HEK293T (cell line): ENCODE measurements around the gene RFC4.
"Not testable (repeated sequence)": the region's sequence is repeated elsewhere in the genome, so short reads cannot be mapped to it uniquely, and the experiment has no call there.

Source experiments
- CTCF ChIA-PET: fragments of 350-600 bp; formaldehyde crosslinking; extraction: SDS; loops from one replicate; lab custom pipeline; 2021; ENCODE audit warnings: antibody characterized with exemption, inconsistent platforms; lab: Yijun Ruan, JAX
- POLR2A ChIA-PET: fragments of 350-600 bp; formaldehyde crosslinking; extraction: SDS; loops from one replicate; lab custom pipeline; 2020; ENCODE audit warnings: antibody characterized with exemption, inconsistent platforms; lab: Yijun Ruan, JAX
- DNase-seq: peaks from one replicate; pipeline ENCODE4 v3.0.0; 2012; ENCODE audit warnings: mixed read lengths; ENCODE audit errors: extremely low spot score
- ARNT ChIP-seq: fragments of 450-650 bp; IDR thresholded peaks from 2 replicates; pipeline ENCODE4 v1.6.1; 2017; ENCODE audit warnings: mild to moderate bottlenecking
- BHLHE40 ChIP-seq: fragments of 450-650 bp; IDR thresholded peaks from 2 replicates; pipeline ENCODE4 v1.6.1; 2016; ENCODE audit warnings: mild to moderate bottlenecking, moderate library complexity, borderline replicate concordance
- CTBP1 ChIP-seq: fragments of 450-650 bp; IDR thresholded peaks from 2 replicates; pipeline ENCODE4 v1.6.1; 2016; ENCODE audit warnings: borderline replicate concordance
- ELF4 ChIP-seq: fragments of 450-650 bp; IDR thresholded peaks from 2 replicates; pipeline ENCODE4 v1.6.1; 2017; ENCODE audit warnings: antibody characterized with exemption
- FOXA1 ChIP-seq: fragments of 450-650 bp; IDR thresholded peaks from 2 replicates; pipeline ENCODE4 v1.6.1; 2016; ENCODE audit warnings: mild to moderate bottlenecking
- FOXK2 ChIP-seq: fragments of 450-650 bp; IDR thresholded peaks from 2 replicates; pipeline ENCODE4 v1.6.1; 2016; ENCODE audit warnings: mild to moderate bottlenecking
- FOXM1 ChIP-seq: fragments of 450-650 bp; IDR thresholded peaks from 2 replicates; pipeline ENCODE4 v1.6.1; 2017; ENCODE audit warnings: mild to moderate bottlenecking, borderline replicate concordance
- HDGF ChIP-seq: fragments of 450-650 bp; IDR thresholded peaks from 2 replicates; pipeline ENCODE4 v1.6.1; 2017; ENCODE audit warnings: antibody characterized with exemption, borderline replicate concordance
- L3MBTL2 ChIP-seq: fragments of 450-650 bp; conservative IDR thresholded peaks from 2 replicates; pipeline ENCODE4 v1.6.1; 2016; ENCODE audit warnings: mild to moderate bottlenecking
- LEF1 ChIP-seq: fragments of 450-650 bp; IDR thresholded peaks from 2 replicates; pipeline ENCODE4 v1.6.1; 2017; ENCODE audit warnings: mild to moderate bottlenecking, borderline replicate concordance
- NFRKB ChIP-seq: fragments of 450-650 bp; IDR thresholded peaks from 2 replicates; pipeline ENCODE4 v1.6.1; 2016; ENCODE audit warnings: mild to moderate bottlenecking, moderate library complexity
- SP1 ChIP-seq: fragments of 450-650 bp; IDR thresholded peaks from 2 replicates; pipeline ENCODE4 v1.6.1; 2017
- SUZ12 ChIP-seq: fragments of 450-650 bp; IDR thresholded peaks from 2 replicates; pipeline ENCODE4 v1.6.1; 2016; ENCODE audit warnings: mild to moderate bottlenecking
- TARDBP ChIP-seq: fragments of 450-650 bp; IDR thresholded peaks from 2 replicates; pipeline ENCODE4 v1.6.1; 2016
- ZNF384 ChIP-seq: fragments of 450-650 bp; IDR thresholded peaks from 2 replicates; pipeline ENCODE4 v1.6.1; 2016
- TF ChIP-seq, protein P1 (sequence below): fragments of 450-650 bp; IDR thresholded peaks from 2 replicates; pipeline ENCODE4 v1.6.1; 2016

RFC4 gene, protein sequence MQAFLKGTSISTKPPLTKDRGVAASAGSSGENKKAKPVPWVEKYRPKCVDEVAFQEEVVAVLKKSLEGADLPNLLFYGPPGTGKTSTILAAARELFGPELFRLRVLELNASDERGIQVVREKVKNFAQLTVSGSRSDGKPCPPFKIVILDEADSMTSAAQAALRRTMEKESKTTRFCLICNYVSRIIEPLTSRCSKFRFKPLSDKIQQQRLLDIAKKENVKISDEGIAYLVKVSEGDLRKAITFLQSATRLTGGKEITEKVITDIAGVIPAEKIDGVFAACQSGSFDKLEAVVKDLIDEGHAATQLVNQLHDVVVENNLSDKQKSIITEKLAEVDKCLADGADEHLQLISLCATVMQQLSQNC

DNA sequence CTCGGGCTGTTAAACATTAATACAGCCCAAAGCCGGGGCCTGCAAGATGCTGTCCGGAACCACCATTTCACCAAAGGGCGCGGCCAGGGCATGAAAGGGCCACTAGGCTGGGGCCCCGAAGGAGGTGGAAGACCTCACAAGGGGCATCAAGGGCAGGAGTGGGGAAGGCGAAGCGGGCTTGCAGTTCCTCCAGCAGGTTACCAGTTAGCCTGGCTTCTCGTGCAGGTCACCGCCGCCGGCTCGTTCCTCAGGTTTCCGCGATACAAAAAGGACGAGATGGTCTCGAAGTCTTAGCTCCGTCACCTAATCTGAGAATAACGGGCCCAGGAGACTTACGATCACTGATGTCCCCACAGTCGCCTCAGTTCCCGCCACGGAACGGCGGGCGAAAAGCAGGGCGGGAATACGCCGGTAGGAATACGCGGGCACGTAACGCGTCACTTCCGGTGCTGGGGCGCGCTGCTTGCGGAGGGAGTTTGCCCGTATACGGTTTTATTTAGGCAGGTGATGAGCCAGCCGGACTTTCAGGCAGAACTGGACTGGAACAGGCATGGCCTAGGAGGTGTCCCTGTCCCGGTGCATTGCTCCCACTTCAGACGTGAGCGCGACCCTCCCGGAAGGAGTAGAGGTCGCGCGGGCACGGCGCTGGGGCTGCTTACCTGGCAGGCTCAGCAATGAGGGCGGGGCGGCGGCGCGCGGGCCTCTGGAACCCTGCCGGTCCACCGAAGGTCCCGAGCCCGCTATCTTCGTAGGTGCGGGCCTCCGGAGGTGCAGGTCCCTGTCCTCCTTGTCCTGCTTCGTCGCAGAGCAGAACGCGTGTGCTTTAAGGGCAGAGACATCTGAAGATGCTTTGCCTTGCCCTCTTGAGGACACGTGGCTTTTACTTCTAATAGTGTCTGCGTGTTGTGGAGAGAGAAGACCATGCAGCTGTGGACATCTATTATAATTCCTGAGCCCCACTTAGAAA, at the start of gene RFC4:
RFC4 (minus strand) TSS at position 394 of the 967 bp plus-strand sequence. CDS start 1,769 bp downstream, outside the sequence.
- ChIA-PET CTCF (interaction anchor here (0.5 to 0.9 kb wide), 2 partner anchors 15 to 132 kb away, joined by 3 read pairs; no protein-coding TSS in a partner anchor), POLR2A (interaction anchor here (0.8 to 3.3 kb wide), 7 partner anchors 13 to 154 kb away, joined by 3 to 24 read pairs (median 4); partner anchors contain the start of gene EIF4A2)
- peak; percentile 74 for DNase-seq
- TF ChIP-seq, protein P1, sequence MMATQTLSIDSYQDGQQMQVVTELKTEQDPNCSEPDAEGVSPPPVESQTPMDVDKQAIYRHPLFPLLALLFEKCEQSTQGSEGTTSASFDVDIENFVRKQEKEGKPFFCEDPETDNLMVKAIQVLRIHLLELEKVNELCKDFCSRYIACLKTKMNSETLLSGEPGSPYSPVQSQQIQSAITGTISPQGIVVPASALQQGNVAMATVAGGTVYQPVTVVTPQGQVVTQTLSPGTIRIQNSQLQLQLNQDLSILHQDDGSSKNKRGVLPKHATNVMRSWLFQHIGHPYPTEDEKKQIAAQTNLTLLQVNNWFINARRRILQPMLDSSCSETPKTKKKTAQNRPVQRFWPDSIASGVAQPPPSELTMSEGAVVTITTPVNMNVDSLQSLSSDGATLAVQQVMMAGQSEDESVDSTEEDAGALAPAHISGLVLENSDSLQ: no peak
- peak; percentile 76 for TF ChIP-seq L3MBTL2

DNA sequence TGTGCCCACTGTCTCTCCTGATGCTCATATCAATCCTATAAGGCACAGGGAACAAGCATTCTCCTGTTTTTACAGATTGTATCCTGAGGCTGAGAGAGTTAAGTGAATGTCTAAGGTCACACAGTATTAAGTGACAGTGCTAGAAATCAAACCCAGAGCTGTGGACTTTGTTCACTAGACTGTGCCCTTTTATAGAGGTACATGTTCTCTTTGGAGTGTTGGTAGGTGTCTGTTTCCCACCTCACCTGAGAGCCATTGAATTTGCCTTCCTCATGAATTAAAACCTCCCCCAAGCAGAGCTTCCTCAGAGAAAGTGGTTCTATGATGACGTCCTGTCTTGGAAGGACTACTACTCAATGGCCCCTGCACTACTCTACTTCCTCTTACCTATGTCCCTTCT, 48.7 kb upstream of the RFC4 start:
- POLR2A ChIA-PET: no interaction called here
- CTCF ChIA-PET: no interaction called here
- TF ChIP-seq, protein P1: no peak
- TF ChIP-seq L3MBTL2: no peak
- no peak for TF ChIP-seq FOXA1
- no peak for TF ChIP-seq ARNT
- no peak for TF ChIP-seq TARDBP
- no peak for DNase-seq

DNA sequence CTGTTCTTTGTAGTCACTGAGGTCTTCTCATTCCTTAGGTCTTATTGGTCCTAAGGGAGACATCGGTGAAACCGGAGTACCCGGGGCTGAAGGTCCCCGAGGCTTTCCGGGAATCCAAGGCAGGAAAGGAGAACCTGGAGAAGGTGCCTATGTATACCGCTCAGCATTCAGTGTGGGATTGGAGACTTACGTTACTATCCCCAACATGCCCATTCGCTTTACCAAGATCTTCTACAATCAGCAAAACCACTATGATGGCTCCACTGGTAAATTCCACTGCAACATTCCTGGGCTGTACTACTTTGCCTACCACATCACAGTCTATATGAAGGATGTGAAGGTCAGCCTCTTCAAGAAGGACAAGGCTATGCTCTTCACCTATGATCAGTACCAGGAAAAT, 47.9 kb upstream of the RFC4 start:
- TF ChIP-seq ZNF384: no peak
- no peak for TF ChIP-seq NFRKB
- no peak for TF ChIP-seq TARDBP
- no peak for TF ChIP-seq LEF1
- CTCF ChIA-PET: no interaction called here
- POLR2A ChIA-PET: no interaction called here

DNA sequence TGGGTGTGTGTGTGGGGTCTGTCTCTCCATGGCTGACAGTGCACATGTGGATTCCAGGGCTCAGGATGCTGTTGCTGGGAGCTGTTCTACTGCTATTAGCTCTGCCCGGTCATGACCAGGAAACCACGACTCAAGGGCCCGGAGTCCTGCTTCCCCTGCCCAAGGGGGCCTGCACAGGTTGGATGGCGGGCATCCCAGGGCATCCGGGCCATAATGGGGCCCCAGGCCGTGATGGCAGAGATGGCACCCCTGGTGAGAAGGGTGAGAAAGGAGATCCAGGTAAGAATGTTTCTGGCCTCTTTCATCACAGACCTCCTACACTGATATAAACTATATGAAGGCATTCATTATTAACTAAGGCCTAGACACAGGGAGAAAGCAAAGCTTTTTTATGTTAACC, 46.7 kb upstream of the RFC4 start:
- DNase-seq: no peak
- ChIA-PET POLR2A (no interaction called here), CTCF (no interaction called here)
- TF ChIP-seq HDGF (no peak), ZNF384 (no peak)

More for the DNA sequence above, 47.9 kb upstream of the RFC4 start:
- DNase-seq: no peak

DNA sequence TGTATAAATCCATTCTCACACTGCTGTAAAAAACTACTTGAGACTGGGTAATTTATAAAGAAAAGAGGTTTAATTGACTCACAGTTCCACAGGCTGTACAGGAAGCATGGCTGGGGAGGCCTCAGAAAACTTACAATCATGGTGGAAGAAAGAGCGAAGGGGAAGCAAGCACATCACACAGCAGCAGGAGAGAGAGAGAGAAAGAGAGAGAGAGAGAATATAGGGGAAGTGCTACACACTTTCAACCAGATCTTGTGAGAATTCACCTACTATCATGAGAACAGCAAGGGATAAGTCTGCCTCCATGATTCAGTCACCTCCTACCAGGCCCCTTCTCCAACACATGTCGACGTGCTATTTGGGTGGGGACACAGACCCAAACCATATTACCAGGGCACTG, 45.6 kb upstream of the RFC4 start:
- POLR2A ChIA-PET, CTCF ChIA-PET, DNase-seq: not testable (repeated sequence)

DNA sequence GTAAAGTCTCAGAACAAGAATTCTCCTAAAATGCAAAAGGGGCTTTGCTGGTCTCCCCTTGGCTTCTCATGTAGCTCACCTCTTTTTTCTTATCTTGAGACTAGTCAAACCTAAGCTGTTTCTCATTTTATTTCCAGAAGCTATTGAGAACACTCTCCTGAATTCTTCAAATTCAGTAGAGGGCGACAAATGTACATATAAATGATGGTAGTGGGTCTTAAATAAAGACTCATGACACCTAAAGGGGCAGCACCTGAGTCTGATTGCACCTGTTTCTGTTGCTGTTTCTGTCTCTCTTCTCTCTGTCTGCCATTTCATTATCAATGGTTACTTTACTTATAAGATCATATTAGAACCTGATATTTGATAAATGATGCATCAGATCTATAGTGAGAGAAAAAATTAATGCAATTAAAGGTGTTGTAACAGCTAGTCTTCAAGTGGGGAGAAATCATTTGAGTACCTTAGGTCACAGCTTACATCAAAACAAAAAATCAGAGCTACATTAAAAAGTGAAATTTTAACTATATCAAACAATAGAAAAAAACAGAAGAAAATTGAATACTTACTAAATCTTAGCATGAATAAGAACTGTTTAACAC, 43.2 kb upstream of the RFC4 start:
- TF ChIP-seq SP1: no peak
- no peak for TF ChIP-seq NFRKB
- TF ChIP-seq L3MBTL2: no peak
- no peak for TF ChIP-seq FOXM1
- no peak for TF ChIP-seq HDGF
- TF ChIP-seq TARDBP: no peak
- TF ChIP-seq LEF1: no peak
- no peak for TF ChIP-seq BHLHE40
- no peak for TF ChIP-seq CTBP1
- no peak for TF ChIP-seq FOXK2
- TF ChIP-seq SUZ12: no peak
- TF ChIP-seq, protein P1: no peak
- TF ChIP-seq FOXA1: no peak
- TF ChIP-seq ARNT: no peak
- no peak for TF ChIP-seq ZNF384
- no peak for TF ChIP-seq ELF4
- CTCF ChIA-PET: interaction anchor here (0.8 to 1.5 kb wide), 6 partner anchors 11 to 317 kb away, joined by 3 to 11 read pairs (median 4); partner anchors contain the start of gene ST6GAL1

More for the DNA sequence above, 43.2 kb upstream of the RFC4 start:
- POLR2A ChIA-PET: interaction anchor here (1.1 kb wide), 1 partner anchor 82 kb away, joined by 4 read pairs; no protein-coding TSS in a partner anchor
- peak; percentile 14 for DNase-seq
